Cardiac fibroblast (primary cell): ENCODE data around the gene BCOR.
A peak's percentile ranks its signal among the peaks of the same experiment; 100 is the strongest.

Experiments used
- DNase-seq, 2 donors: peaks; one replicate each; pipeline versions ENCODE4 v3.0.0 to v3.0.0-alpha.2; 2010; ENCODE audit warnings: low read depth in 2 of 2
- H3K4me3 ChIP-seq, 2 donors: replicated peaks in 1 of 2; 1 replicate in 1 of 2; 2 replicates in 1 of 2; pipeline ENCODE4 v1.5.1; 2011; ENCODE audit warnings: low read depth in 2 of 2, low read length in 2 of 2, mild to moderate bottlenecking in 2 of 2, moderate library complexity in 1 of 2
- CTCF ChIP-seq: IDR thresholded peaks from one replicate; pipeline ENCODE4 v1.5.1; 2011; ENCODE audit warnings: low read depth, mild to moderate bottlenecking, low read length, inconsistent platforms

BCOR gene

DNA sequence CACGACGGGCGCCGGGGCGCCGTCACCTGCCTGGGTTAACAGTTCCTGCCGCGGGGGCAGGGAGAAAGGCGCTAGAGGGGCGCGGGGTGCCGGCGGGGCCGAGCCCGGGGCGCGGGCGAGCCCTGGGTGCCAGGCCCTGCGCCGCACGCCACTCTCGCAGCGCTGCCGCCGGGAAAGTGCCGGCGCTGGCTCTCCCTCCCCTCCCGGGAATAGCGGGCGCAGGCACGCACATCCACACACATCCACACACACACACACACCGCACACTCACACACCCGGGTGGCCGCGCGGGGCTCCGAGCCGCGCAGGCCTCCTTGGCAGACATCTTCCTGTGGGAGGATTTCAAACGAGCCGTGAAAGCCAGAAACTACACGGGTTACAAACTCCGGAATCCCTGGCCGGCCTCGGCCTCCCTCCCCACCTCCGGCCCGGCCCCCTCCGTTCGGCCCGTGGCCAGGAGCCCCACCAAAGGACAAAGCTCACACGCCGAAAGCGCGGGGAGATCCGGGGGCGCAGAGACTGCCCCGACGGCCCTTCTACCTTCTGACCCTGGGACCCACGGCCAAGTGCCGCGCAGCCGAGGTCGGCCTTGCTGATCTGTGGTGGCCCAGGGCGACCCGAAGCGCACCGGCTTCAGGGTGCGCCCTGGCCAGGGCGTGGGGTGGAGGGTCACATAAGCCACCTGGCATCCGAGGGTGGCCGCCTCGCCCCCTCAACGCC, 92.3 kb downstream of the BCOR start:
- TF ChIP-seq CTCF: no peak
- DNase-seq: peak in 1 of 2 donors; percentile 17
- H3K4me3 ChIP-seq: no peak overlapping the region

DNA sequence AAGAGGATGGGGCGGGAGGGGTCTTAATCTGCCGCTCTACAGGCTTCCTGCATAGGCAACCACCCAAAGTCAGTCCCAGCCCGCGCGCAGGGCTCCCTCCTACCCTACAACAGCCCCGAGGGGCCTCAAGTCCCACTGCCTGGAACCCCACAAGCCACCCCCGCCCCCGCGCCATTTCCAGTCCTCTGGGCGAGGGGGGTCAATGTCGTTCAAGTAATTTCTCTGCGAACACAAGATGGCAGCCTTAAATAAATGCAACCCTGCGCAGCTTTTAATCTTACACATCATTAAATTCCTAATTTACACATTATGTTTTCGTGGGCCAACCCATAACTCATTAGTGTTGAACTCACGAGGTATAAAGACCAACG, 92.9 kb downstream of the BCOR start:
- no peak for TF ChIP-seq CTCF
- DNase-seq: no peak
- no peak overlapping the region for H3K4me3 ChIP-seq

DNA sequence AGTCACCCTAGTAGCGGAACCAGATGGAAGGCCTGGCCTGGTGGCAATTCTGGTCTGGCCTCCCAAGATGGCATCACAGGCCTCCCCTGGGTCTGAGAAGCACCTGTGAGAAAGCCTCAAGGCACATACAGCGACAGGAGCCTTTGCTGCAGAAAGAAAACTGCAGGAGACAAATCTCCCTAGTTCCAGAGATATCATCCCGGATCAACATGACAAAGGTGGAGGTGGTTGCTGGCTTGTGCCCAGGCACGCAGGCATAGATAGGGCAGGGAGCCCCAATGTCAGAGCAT, 93.6 kb downstream of the BCOR start:
- no peak for DNase-seq
- no peak for TF ChIP-seq CTCF
- H3K4me3 ChIP-seq: no peak overlapping the region

GRCh38 chrX:40003428-40004245, 94.1 kb downstream of the BCOR start:
- no peak for TF ChIP-seq CTCF
- H3K4me3 ChIP-seq: no peak overlapping the region
- peak in 1 of 2 donors; percentile 18 for DNase-seq

GRCh38 chrX:40003071-40003427, 94.7 kb downstream of the BCOR start:
- no peak for TF ChIP-seq CTCF
- no peak for DNase-seq
- no peak overlapping the region for H3K4me3 ChIP-seq
